Ascending aorta (tissue), 2 donors: ENCODE results near the gene HNF1B. TPM values are rescaled to one million over a fixed set of nuclear protein-coding genes. Genes with fewer than 3 reads are reported as not detected.
"Not testable (repeated sequence)": the region's sequence is repeated elsewhere in the genome, so short reads cannot be mapped to it uniquely, and the experiment has no call there.

Experiments
- DNase-seq, 2 donors: peaks; one replicate each; pipeline ENCODE4 v3.0.0-alpha.2; 2019; ENCODE audit warnings: low spot score in 2 of 2
- H3K27ac ChIP-seq, 2 donors: fragments of 200-600 bp; sonication (generic); one replicate each; pipeline ENCODE4 v1.5.1; 2016 to 2017; ENCODE audit warnings: mild to moderate bottlenecking in 1 of 2
- H3K27me3 ChIP-seq: fragments of 200-600 bp; sonication (generic); one replicate; pipeline ENCODE4 v1.5.1; 2017
- H3K36me3 ChIP-seq, 2 donors: fragments of 200-600 bp; sonication (generic); one replicate each; pipeline ENCODE4 v1.5.1; 2016
- H3K4me1 ChIP-seq, 2 donors: fragments of 200-600 bp; sonication (generic); one replicate each; pipeline ENCODE4 v1.5.1; 2016 to 2017; ENCODE audit warnings: mild to moderate bottlenecking in 1 of 2
- H3K4me3 ChIP-seq, 2 donors: fragments of 200-600 bp; sonication (generic); one replicate each; pipeline ENCODE4 v1.5.1; 2016 to 2017; ENCODE audit warnings: mild to moderate bottlenecking in 1 of 2
- H3K9me3 ChIP-seq, 2 donors: fragments of 200-600 bp; sonication (generic); one replicate each; pipeline ENCODE4 v1.5.1; 2016
- CTCF ChIP-seq, 3 experiments: fragments of 200-600 bp in 2 of 3; fragments of 450-650 bp in 1 of 3; sonication (generic) in 2 of 3; IDR thresholded peaks; one replicate each; pipeline ENCODE4 v1.5.1; 2016 to 2019; ENCODE audit warnings: antibody characterized with exemption in 3 of 3, mild to moderate bottlenecking in 1 of 3, moderate library complexity in 1 of 3
- intact Hi-C: fragments of 100-400 bp; cut with DNase I; formaldehyde crosslinking; loops from one replicate; pipeline ENCODE4 v1.15.1; 2023
- total RNA-seq: library from RNA; depleted of rRNA; stranded (reverse); fragments of >200 nt; gene quantifications from one replicate; pipeline ENCODE4 v1.1.0, GENCODE V29; 2016

Gene HNF1B
- total RNA-seq, 1 donor from 2014 or later = not detected

- Histone ChIP-seq H3K36me3 (no peaks in the 10 kb centered on the region), H3K4me3 (no peak overlapping the region), H3K9me3 (no peaks in the 10 kb centered on the region), H3K27ac (no peak overlapping the region), H3K4me1 (no peaks in the 10 kb centered on the region), H3K27me3 (no peaks in the 10 kb centered on the region)
- no peak for DNase-seq
- TF ChIP-seq CTCF (IDR thresholded peaks at IDR 0.05) = no peak
- intact Hi-C loops = no loop called here
Observed at GRCh38 chr17:37682007-37682406, 62.9 kb downstream of the HNF1B start.

DNA sequence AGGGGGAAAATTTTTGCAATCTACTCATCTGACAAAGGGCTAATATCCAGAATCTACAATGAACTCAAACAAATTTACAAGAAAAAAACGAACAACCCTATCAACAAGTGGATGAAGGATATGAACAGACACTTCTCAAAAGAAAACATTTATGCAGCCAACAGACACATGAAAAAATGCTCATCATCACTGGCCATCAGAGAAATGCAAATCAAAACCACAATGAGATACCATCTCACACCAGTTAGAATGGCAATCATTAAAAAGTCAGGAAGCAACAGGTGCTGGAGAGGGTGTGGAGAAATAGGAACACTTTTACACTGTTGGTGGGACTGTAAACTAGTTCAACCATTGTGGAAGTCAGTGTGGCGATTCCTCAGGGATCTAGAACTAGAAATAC is 64.9 kb downstream of the HNF1B start:
- H3K36me3 ChIP-seq, H3K4me3 ChIP-seq, H3K27me3 ChIP-seq, DNase-seq, H3K27ac ChIP-seq, intact Hi-C loops, H3K9me3 ChIP-seq, H3K4me1 ChIP-seq: not testable (repeated sequence)

GRCh38 chr17:37678036-37678435 is 66.8 kb downstream of the HNF1B start:
- H3K4me1 ChIP-seq = no peaks in the 10 kb centered on the region
- H3K4me3 ChIP-seq = no peak overlapping the region
- DNase-seq = no peak
- TF ChIP-seq CTCF (IDR thresholded peaks at IDR 0.05) = no peak
- H3K27me3 ChIP-seq = no peaks in the 10 kb centered on the region
- H3K9me3 ChIP-seq = no peaks in the 10 kb centered on the region
- H3K27ac ChIP-seq = no peak overlapping the region
- H3K36me3 ChIP-seq = no peaks in the 10 kb centered on the region
- intact Hi-C loops = no loop called here

DNA sequence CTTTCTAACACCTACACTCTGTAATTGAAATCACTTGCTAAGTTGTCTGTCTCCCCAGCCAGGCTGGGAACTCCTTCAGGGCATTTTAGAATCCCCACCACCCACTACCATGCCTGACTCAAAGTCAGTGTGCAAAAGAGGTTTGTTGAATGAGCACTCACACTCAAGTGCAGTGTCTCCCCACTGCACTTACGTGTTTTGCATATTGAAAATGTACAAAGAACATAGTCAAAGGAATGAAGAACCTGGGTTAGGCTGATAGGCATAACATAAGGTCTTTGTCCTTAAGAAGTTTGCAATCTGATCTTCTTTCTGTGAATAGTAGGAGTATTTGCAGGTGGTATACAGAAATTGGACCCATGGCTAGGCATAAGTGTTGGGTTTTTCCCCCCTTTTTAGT is 67.8 kb downstream of the HNF1B start:
- Histone ChIP-seq H3K4me3 (no peak overlapping the region), H3K27ac (no peak overlapping the region), H3K27me3 (no peaks in the 10 kb centered on the region), H3K9me3 (no peaks in the 10 kb centered on the region), H3K36me3 (no peaks in the 10 kb centered on the region), H3K4me1 (no peaks in the 10 kb centered on the region)
- intact Hi-C loops = no loop called here
- no peak for TF ChIP-seq CTCF (IDR thresholded peaks at IDR 0.05)
- DNase-seq = no peak

- H3K4me3 ChIP-seq = no peak overlapping the region
Observed at GRCh38 chr17:37676115-37676925, 68.5 kb downstream of the HNF1B start.

More at GRCh38 chr17:37676115-37676925, 68.5 kb downstream of the HNF1B start:
- no peaks in the 10 kb centered on the region for H3K27me3 ChIP-seq
- no peaks in the 10 kb centered on the region for H3K9me3 ChIP-seq
- TF ChIP-seq CTCF (IDR thresholded peaks at IDR 0.05) = no peak
- no peaks in the 10 kb centered on the region for H3K36me3 ChIP-seq
- intact Hi-C loops = no loop called here
- no peak for DNase-seq
- no peaks in the 10 kb centered on the region for H3K4me1 ChIP-seq
- no peak overlapping the region for H3K27ac ChIP-seq
